ENCODE data around the gene KIF18A. TPM values are rescaled to one million over a fixed set of nuclear protein-coding genes. Genes with fewer than 3 reads are reported as not detected.

The KIF18A gene
- total and polyA plus RNA-seq, 2 of the 8 experiments (the other 6 are each of a cell fraction or from before 2014, with no cell fraction given): 4.0 to 23.3 TPM

DNA sequence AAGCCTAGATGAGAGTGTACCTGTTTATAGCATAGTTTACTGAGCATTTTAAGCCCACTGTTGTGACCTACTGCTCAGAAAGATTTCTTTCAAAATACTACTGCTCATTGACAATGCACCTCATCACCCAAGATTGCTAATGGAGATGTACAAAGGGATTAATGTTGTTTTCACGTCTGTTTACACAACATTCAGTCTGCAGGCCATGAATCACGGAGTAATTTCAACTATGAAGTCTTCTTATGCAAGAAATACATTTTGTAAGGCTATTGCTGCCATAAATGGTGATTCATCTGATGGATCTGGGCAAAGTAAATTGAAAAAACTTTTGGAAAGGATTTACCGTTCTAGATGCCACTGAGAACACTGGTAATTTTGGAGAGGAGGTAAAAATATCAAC is 112.9 kb downstream of the KIF18A start (continued):
- TF ChIP-seq, protein P1, sequence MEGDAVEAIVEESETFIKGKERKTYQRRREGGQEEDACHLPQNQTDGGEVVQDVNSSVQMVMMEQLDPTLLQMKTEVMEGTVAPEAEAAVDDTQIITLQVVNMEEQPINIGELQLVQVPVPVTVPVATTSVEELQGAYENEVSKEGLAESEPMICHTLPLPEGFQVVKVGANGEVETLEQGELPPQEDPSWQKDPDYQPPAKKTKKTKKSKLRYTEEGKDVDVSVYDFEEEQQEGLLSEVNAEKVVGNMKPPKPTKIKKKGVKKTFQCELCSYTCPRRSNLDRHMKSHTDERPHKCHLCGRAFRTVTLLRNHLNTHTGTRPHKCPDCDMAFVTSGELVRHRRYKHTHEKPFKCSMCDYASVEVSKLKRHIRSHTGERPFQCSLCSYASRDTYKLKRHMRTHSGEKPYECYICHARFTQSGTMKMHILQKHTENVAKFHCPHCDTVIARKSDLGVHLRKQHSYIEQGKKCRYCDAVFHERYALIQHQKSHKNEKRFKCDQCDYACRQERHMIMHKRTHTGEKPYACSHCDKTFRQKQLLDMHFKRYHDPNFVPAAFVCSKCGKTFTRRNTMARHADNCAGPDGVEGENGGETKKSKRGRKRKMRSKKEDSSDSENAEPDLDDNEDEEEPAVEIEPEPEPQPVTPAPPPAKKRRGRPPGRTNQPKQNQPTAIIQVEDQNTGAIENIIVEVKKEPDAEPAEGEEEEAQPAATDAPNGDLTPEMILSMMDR (IDR thresholded peaks at IDR 0.05; ENCODE audit: control extremely low read depth in 1 of 3, insufficient read depth in 1 of 3, low read depth in 1 of 3, low read length in 3 of 3): no peak
- no peak for TF ChIP-seq RFX5 (IDR thresholded peaks at IDR 0.05; ENCODE audit: borderline replicate concordance, low read depth, low read length)
